ENCODE measurements around the gene VPS37C. TPM values are rescaled to one million over a fixed set of nuclear protein-coding genes. Genes with fewer than 3 reads are reported as not detected.
A peak's percentile ranks its signal among the peaks of the same experiment; 100 is the strongest.

VPS37C gene
- total RNA-seq, 1 experiment from 2014 or later = 32.7 TPM

GRCh38 chr11:61141601-61142028, 19.6 kb downstream of the VPS37C start:
- intact Hi-C loops (cut with micrococcal nuclease; ENCODE audit: unreplicated experiment) = no loop called here
- ChIA-PET CTCF (no interaction called here), POLR2A (ENCODE audit: low non-redundant PET) (no interaction called here)
- no peak overlapping the region for H3K27ac ChIP-seq (ENCODE audit: low read depth, low read length, poor library complexity, severe bottlenecking)
- no peak overlapping the region for H3K4me3 ChIP-seq (ENCODE audit: low read depth, low read length, poor library complexity, severe bottlenecking)
- DNase-seq (ENCODE audit: low spot score) = no peak
- peaks cover 21% of the 10 kb centered on the region for H3K4me1 ChIP-seq (ENCODE audit: insufficient read depth, low read length, poor library complexity, severe bottlenecking)
- TF ChIP-seq CTCF (conservative IDR thresholded peaks at IDR 0.05; ENCODE audit: low read depth, low read length) (no peak), EZH2 (IDR thresholded peaks at IDR 0.05; ENCODE audit: borderline replicate concordance, low read depth, low read length, poor library complexity, severe bottlenecking) (no peak)
- H3K36me3 ChIP-seq (ENCODE audit: insufficient read depth, low read length, poor library complexity, severe bottlenecking) = no peaks in the 10 kb centered on the region
- BruUV-seq (replicated peaks) = no TSS peak
- H3K27me3 ChIP-seq (replicated peaks; ENCODE audit: insufficient read depth, low read depth, low read length, poor library complexity) = no peaks in the 10 kb centered on the region
- H3K9me3 ChIP-seq (ENCODE audit: low read depth, low read length, poor library complexity, severe bottlenecking) = no peaks in the 10 kb centered on the region

GRCh38 chr11:61140416-61140815, 20.8 kb downstream of the VPS37C start:
- BruUV-seq (replicated peaks) = no TSS peak
- POLR2A ChIA-PET (ENCODE audit: low non-redundant PET) = no interaction called here
- intact Hi-C loops (cut with micrococcal nuclease; ENCODE audit: unreplicated experiment) = no loop called here

GRCh38 chr11:61139387-61139786, 21.8 kb downstream of the VPS37C start:
- no peak for DNase-seq (ENCODE audit: low spot score)
- Histone ChIP-seq H3K36me3 (ENCODE audit: insufficient read depth, low read length, poor library complexity, severe bottlenecking) (no peaks in the 10 kb centered on the region), H3K27me3 (replicated peaks; ENCODE audit: insufficient read depth, low read depth, low read length, poor library complexity) (no peaks in the 10 kb centered on the region), H3K9me3 (ENCODE audit: low read depth, low read length, poor library complexity, severe bottlenecking) (no peaks in the 10 kb centered on the region), H3K27ac (ENCODE audit: low read depth, low read length, poor library complexity, severe bottlenecking) (peak overlapping the region; percentile 1), H3K4me3 (ENCODE audit: low read depth, low read length, poor library complexity, severe bottlenecking) (no peak overlapping the region), H3K4me1 (ENCODE audit: insufficient read depth, low read length, poor library complexity, severe bottlenecking) (peaks cover 21% of the 10 kb centered on the region)
- intact Hi-C loops (cut with micrococcal nuclease; ENCODE audit: unreplicated experiment) = no loop called here
- TF ChIP-seq EZH2 (IDR thresholded peaks at IDR 0.05; ENCODE audit: borderline replicate concordance, low read depth, low read length, poor library complexity, severe bottlenecking) (no peak), CTCF (conservative IDR thresholded peaks at IDR 0.05; ENCODE audit: low read depth, low read length) (no peak)
- ChIA-PET POLR2A (ENCODE audit: low non-redundant PET) (no interaction called here), CTCF (interaction anchor here (0.6 to 0.7 kb wide), 2 partner anchors 9 to 322 kb away, joined by 3 to 6 read pairs; no protein-coding TSS in a partner anchor)
- BruUV-seq (replicated peaks) = no TSS peak

More at GRCh38 chr11:61140416-61140815, 20.8 kb downstream of the VPS37C start:
- Histone ChIP-seq H3K27me3 (replicated peaks; ENCODE audit: insufficient read depth, low read depth, low read length, poor library complexity) (no peaks in the 10 kb centered on the region), H3K27ac (ENCODE audit: low read depth, low read length, poor library complexity, severe bottlenecking) (no peak overlapping the region), H3K9me3 (ENCODE audit: low read depth, low read length, poor library complexity, severe bottlenecking) (no peaks in the 10 kb centered on the region), H3K36me3 (ENCODE audit: insufficient read depth, low read length, poor library complexity, severe bottlenecking) (no peaks in the 10 kb centered on the region), H3K4me1 (ENCODE audit: insufficient read depth, low read length, poor library complexity, severe bottlenecking) (peaks cover 21% of the 10 kb centered on the region), H3K4me3 (ENCODE audit: low read depth, low read length, poor library complexity, severe bottlenecking) (no peak overlapping the region)
- DNase-seq (ENCODE audit: low spot score) = no peak
- no peak for TF ChIP-seq CTCF (conservative IDR thresholded peaks at IDR 0.05; ENCODE audit: low read depth, low read length)
- no peak for TF ChIP-seq EZH2 (IDR thresholded peaks at IDR 0.05; ENCODE audit: borderline replicate concordance, low read depth, low read length, poor library complexity, severe bottlenecking)
- CTCF ChIA-PET = interaction anchor here (0.7 kb wide), 1 partner anchor 170 kb away, joined by 3 read pairs; no protein-coding TSS in a partner anchor

Measured in A673 (cell line).